Endodermal cell (in vitro differentiated cells): Measurements from ENCODE around the gene MAF. TPM values are rescaled to one million over a fixed set of nuclear protein-coding genes. Genes with fewer than 3 reads are reported as not detected.
A peak's percentile ranks its signal among the peaks of the same experiment; 100 is the strongest.

Source experiments
- DNase-seq: peaks from one replicate; pipeline ENCODE4 v3.0.0-alpha.2; 2017
- H3K27ac ChIP-seq: 2 replicates; pipeline ENCODE4 v1.5.1; 2013; ENCODE audit warnings: mild to moderate bottlenecking, low read depth, low read length, moderate library complexity
- H3K27me3 ChIP-seq: 2 replicates; pipeline ENCODE4 v1.6.1; 2013; ENCODE audit warnings: mild to moderate bottlenecking, low read length, moderate library complexity; ENCODE audit not compliant: insufficient read depth, control insufficient read depth, poor library complexity, severe bottlenecking
- H3K36me3 ChIP-seq: 2 replicates; pipeline ENCODE4 v1.7.0; 2013; ENCODE audit warnings: mild to moderate bottlenecking, low read length, moderate library complexity; ENCODE audit not compliant: control insufficient read depth, insufficient read depth
- H3K4me1 ChIP-seq: one replicate; pipeline ENCODE4 v1.7.0; 2013; ENCODE audit warnings: low read length; ENCODE audit not compliant: control insufficient read depth, insufficient read depth
- H3K4me3 ChIP-seq: 2 replicates; pipeline ENCODE4 v1.5.1; 2013; ENCODE audit warnings: mild to moderate bottlenecking, low read length, moderate library complexity
- H3K9ac ChIP-seq: 2 replicates; pipeline ENCODE4 v1.6.1; 2013; ENCODE audit warnings: mild to moderate bottlenecking, low read length, moderate library complexity; ENCODE audit not compliant: poor library complexity, severe bottlenecking; ENCODE audit errors: extremely low read depth
- H3K9me3 ChIP-seq: 2 replicates; pipeline ENCODE4 v1.6.1; 2013; ENCODE audit warnings: mild to moderate bottlenecking, low read length, moderate library complexity; ENCODE audit not compliant: control insufficient read depth
- H3K27ac Mint-ChIP-seq: 2 replicates; pipeline ENCODE4 v1.8.0; 2020; ENCODE audit warnings: mixed read lengths
- H3K27me3 Mint-ChIP-seq: 2 replicates; pipeline ENCODE4 v1.8.0; 2021; ENCODE audit warnings: mild to moderate bottlenecking, mixed read lengths; ENCODE audit not compliant: insufficient read depth
- H3K36me3 Mint-ChIP-seq: 2 replicates; pipeline ENCODE4 v1.8.0; 2020; ENCODE audit warnings: low read depth, mixed read lengths
- H3K4me1 Mint-ChIP-seq: 2 replicates; pipeline ENCODE4 v1.8.0; 2020; ENCODE audit warnings: mixed read lengths
- H3K4me3 Mint-ChIP-seq: 2 replicates; pipeline ENCODE4 v1.8.0; 2020; ENCODE audit warnings: mild to moderate bottlenecking, moderate library complexity, mixed read lengths
- H3K9me3 Mint-ChIP-seq: 2 replicates; pipeline ENCODE4 v1.8.0; 2020; ENCODE audit warnings: mild to moderate bottlenecking, mixed read lengths
- WGBS, 2 experiments: methylation state at CpG; one replicate each; pipeline versions ENCODE4 v1.1.5 to v1.1.7; 2013; ENCODE audit warnings: missing lambda C conversion rate in 2 of 2, mixed read lengths in 1 of 2; ENCODE audit not compliant: insufficient coverage in 1 of 2, insufficient read length in 1 of 2; 5-methylcytosine and 5-hydroxymethylcytosine counted together
- total RNA-seq, 2 donors: library from RNA; stranded (reverse); fragmentation: NEBNext Ultra II Directional in 1 of 2; extraction: Animal tissue kit (Norgen Biotek cat#: 25700) in 1 of 2; gene quantifications; 2 replicates in 1 of 2; 3 replicates in 1 of 2; pipeline ENCODE4 v1.2.1, GENCODE V29; 2021
- TF ChIP-seq, protein P1 (sequence below): fragments of 200-600 bp; sonication (generic); conservative IDR thresholded peaks from 2 replicates; pipeline ENCODE4 v1.5.0; 2021; ENCODE audit warnings: antibody characterized with exemption, mild to moderate bottlenecking

Gene MAF
- total RNA-seq, 2 donors from 2014 or later, result 1.5 to 5.1 TPM

DNA sequence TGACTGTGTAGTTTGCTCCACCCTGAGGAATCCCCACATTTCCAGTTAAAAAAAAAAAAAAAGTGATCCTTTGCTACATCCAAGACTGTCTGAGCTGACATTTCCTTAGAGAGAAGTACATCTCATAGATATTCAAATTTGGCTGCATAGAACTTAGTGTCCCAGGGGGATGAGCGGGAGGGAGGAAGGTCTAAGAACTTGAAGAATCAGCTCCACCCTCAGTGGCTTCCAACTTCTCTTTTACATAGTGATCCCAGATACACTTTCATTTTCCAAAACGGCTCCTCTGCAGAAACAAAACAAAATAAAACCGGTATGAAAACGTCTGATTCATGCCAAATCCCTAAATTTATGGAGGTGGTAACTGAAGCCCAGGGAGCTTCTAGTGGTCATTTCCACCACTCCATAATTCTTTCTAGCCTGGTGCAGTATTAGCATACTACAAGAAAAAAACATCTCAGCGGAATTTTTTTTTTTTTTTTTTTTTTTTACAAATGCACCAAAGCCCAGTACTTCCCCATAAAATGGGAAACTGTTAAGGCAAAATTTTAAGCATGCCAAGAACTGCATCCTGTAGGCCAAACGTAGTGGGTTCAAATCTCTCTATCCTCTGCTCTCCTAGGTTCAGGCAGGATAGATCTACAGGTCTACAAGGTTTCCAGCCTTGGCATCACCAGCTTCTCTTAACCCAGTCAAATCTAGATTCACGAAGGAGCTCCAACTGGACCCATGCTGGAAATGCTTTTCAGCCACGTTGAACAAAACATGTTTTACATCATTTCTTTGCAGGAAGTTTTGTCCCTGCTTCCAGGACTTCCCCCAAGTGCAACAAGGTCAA, 29.3 kb downstream of the MAF start:
- Mint-ChIP-seq H3K36me3 (no peaks in the 10 kb centered on the region), H3K9me3 (no peaks in the 10 kb centered on the region), H3K4me1 (peaks cover 6% of the 10 kb centered on the region), H3K4me3 (no peak overlapping the region), H3K27me3 (peaks cover 55% of the 10 kb centered on the region), H3K27ac (no peak overlapping the region)
- no peak for DNase-seq
- peaks cover 5% of the 10 kb centered on the region for H3K4me1 ChIP-seq
- H3K27me3 ChIP-seq, result peaks cover 74% of the 10 kb centered on the region
- no peaks in the 10 kb centered on the region for H3K9me3 ChIP-seq
- TF ChIP-seq, protein P1, sequence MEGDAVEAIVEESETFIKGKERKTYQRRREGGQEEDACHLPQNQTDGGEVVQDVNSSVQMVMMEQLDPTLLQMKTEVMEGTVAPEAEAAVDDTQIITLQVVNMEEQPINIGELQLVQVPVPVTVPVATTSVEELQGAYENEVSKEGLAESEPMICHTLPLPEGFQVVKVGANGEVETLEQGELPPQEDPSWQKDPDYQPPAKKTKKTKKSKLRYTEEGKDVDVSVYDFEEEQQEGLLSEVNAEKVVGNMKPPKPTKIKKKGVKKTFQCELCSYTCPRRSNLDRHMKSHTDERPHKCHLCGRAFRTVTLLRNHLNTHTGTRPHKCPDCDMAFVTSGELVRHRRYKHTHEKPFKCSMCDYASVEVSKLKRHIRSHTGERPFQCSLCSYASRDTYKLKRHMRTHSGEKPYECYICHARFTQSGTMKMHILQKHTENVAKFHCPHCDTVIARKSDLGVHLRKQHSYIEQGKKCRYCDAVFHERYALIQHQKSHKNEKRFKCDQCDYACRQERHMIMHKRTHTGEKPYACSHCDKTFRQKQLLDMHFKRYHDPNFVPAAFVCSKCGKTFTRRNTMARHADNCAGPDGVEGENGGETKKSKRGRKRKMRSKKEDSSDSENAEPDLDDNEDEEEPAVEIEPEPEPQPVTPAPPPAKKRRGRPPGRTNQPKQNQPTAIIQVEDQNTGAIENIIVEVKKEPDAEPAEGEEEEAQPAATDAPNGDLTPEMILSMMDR, result no peak
- no peak overlapping the region for H3K27ac ChIP-seq
- 56 to 66% methylated on average over 6 to 8 of the region's 8 CpGs for WGBS, 2 experiments
- no peak overlapping the region for H3K4me3 ChIP-seq
- H3K9ac ChIP-seq, result no peak overlapping the region
- H3K36me3 ChIP-seq, result no peaks in the 10 kb centered on the region

DNA sequence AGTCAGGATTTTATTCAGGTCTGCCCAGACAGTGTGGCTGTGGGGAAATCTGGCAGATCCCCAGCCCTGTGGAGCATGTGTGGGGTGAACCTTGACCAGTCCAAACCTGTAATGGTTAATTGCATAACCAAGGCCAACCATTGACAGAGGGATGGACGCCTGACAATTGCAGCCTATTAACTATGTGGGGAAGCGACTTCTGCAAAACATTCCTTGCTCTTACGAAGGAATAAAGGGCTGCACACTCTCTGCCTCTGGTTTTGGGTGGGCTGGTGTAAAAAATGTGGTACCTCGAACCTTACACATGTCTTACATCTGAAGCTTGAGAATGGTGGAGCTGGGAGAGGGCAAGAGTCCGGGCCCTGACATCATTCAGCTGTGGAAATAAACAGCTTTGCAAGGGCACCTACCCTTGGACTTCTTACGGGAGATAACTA, 35.8 kb downstream of the MAF start:
- Histone ChIP-seq H3K27me3 (peaks cover 15% of the 10 kb centered on the region), H3K36me3 (no peaks in the 10 kb centered on the region), H3K4me1 (peaks cover 3% of the 10 kb centered on the region), H3K4me3 (no peak overlapping the region), H3K9ac (no peak overlapping the region), H3K9me3 (no peaks in the 10 kb centered on the region), H3K27ac (no peak overlapping the region)
- peaks cover 17% of the 10 kb centered on the region for H3K27me3 Mint-ChIP-seq
- H3K9me3 Mint-ChIP-seq, result no peaks in the 10 kb centered on the region
- H3K4me1 Mint-ChIP-seq, result peaks cover 10% of the 10 kb centered on the region
- H3K4me3 Mint-ChIP-seq, result no peak overlapping the region
- DNase-seq, result no peak
- no peaks in the 10 kb centered on the region for H3K36me3 Mint-ChIP-seq
- H3K27ac Mint-ChIP-seq, result no peak overlapping the region
- TF ChIP-seq, protein P1, result no peak
- 90 to 100% methylated on average over 4 to 6 of the region's 6 CpGs for WGBS, 2 experiments

GRCh38 chr16:79563921-79564320, 36.6 kb downstream of the MAF start:
- Mint-ChIP-seq H3K27ac (no peak overlapping the region), H3K9me3 (no peaks in the 10 kb centered on the region), H3K4me3 (no peak overlapping the region), H3K27me3 (peaks cover 13% of the 10 kb centered on the region), H3K4me1 (peaks cover 10% of the 10 kb centered on the region), H3K36me3 (no peaks in the 10 kb centered on the region)
- Histone ChIP-seq H3K36me3 (no peaks in the 10 kb centered on the region), H3K9ac (no peak overlapping the region), H3K9me3 (no peaks in the 10 kb centered on the region), H3K4me1 (peaks cover 3% of the 10 kb centered on the region), H3K27me3 (peaks cover 7% of the 10 kb centered on the region), H3K27ac (no peak overlapping the region), H3K4me3 (no peak overlapping the region)
- TF ChIP-seq, protein P1, result peak; percentile 29
- 25% methylated on average over 4 of the region's 4 CpGs; no CpG with 5 or more reads in 1 of the 2 experiments for WGBS, 2 experiments
- peak; percentile 61 for DNase-seq
